Fibroblast of the conjunctiva (primary cell): ENCODE results near the gene GLRA2.
"Not testable (repeated sequence)": the region's sequence is repeated elsewhere in the genome, so short reads cannot be mapped to it uniquely, and the experiment has no call there.

ENCODE experiments used
- DNase-seq: peaks from one replicate; pipeline ENCODE4 v3.0.0-alpha.2; 2010; ENCODE audit warnings: low read depth

GLRA2 gene

DNA sequence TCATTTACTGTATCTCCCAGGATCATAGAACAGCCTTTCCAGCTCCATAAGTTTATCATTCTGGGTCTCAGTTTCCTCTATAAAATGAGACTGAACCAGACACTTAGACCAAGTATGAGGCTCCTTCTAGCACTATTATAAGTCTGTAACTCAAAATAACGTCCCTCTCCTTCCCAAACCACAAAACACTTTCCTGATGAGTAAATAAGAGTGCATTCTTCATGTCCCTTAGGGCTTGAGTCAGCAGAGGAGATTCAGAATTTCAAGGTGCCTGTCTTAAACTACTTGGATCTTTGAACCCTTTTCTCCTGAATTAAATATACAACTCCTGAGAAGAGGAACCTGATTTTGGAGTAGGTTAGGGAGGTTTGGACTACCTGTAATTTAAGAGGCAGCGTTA is 62.6 kb downstream of the GLRA2 start:
- DNase-seq: no peak

GRCh38 chrX:14594521-14594920 is 65.2 kb downstream of the GLRA2 start:
- DNase-seq: no peak

- DNase-seq: no peak
Measured at GRCh38 chrX:14598330-14598729, 69.0 kb downstream of the GLRA2 start.

DNA sequence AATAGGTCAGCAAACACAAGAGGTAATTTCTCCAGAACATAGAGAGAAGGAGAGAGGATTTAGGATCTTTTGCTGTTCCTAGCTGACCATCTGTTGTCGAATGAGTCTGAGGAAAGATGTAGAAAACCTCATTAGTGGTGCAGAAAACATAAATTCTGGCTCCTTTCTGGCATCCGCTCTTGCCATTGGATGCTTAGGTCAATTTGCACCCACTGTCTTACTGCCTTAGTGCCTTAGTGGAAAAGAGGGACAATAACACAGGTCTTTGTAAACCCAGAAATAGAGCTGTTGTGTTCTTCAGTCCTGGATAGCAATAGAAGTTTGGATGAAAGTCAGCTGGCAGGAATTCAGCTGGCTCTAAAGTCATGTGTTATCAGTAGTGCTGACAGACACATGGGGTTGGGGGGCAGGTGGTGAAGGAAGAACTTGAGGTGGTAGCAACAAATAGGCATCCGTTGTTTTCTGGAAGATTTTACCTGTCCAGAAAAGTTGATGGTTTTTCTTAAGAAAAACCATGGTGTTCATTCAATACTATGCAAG is 78.2 kb downstream of the GLRA2 start:
- DNase-seq: no peak

GRCh38 chrX:14612450-14612849 is 83.1 kb downstream of the GLRA2 start:
- DNase-seq: not testable (repeated sequence)

DNA sequence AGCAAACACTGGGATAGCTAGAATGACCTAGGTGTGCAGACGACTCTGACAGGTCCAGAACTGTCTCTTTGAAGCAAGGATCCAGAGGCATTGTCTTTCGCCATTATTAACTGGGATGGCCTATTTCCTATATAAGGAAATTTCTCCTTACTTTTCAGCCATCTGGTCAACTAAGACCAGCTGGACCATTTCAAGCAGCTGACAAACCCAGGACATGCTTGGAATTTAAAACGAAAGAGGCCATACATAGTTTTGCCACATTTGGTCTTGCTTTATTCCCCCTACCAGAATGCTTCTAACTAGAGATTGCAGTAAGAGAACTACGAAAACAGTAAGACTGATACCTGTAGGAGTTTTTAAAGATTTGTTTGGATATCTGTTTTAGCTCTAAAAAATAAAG is 87.0 kb downstream of the GLRA2 start:
- DNase-seq: no peak

- no peak for DNase-seq
Measured at GRCh38 chrX:14616836-14617235, 87.5 kb downstream of the GLRA2 start.

- no peak for DNase-seq
Measured at GRCh38 chrX:14618177-14618965, 89.0 kb downstream of the GLRA2 start.

DNA sequence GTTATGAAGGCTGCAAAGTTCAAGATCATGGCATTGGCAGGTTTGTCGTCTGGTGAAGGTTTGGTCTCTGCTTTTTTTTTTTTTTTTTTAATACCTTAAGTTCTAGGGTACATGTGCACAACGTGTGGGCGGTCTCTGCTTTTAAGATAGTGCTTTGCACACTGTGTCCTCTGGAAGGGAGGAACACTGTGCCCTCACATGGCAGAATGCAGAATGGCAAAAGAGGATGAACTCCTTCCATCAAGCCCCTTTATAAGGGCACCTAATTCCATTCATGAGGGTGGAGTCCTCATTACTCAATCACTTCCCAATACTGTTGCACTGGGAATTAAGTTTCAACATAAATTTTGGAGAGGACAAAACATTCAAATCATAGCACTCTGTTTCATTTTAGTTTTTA is 101.4 kb downstream of the GLRA2 start:
- no peak for DNase-seq

GRCh38 chrX:14641681-14642655 is 112.6 kb downstream of the GLRA2 start:
- no peak for DNase-seq

- DNase-seq: no peak
Measured at GRCh38 chrX:14660970-14661369, 131.6 kb downstream of the GLRA2 start.

DNA sequence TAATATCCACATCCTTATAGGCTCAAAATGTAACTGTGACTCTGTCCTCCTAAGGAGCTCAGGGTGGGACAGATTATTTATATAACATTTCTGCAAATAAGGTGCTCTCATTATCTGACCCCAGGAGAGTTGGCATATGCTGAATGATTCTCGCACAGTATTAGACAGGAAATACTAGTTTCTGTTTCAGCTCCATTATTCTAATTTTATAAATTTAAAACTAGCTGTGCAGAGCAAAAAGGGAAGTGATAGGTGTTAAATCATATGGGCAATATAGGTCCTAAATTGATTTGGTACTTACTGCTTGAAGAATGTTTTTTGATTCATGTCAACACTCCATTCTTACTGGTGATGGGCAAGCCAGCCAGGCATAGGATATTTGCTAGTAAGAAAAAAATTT is 141.5 kb downstream of the GLRA2 start:
- no peak for DNase-seq

GRCh38 chrX:14672611-14673172 is 143.4 kb downstream of the GLRA2 start:
- no peak for DNase-seq

DNA sequence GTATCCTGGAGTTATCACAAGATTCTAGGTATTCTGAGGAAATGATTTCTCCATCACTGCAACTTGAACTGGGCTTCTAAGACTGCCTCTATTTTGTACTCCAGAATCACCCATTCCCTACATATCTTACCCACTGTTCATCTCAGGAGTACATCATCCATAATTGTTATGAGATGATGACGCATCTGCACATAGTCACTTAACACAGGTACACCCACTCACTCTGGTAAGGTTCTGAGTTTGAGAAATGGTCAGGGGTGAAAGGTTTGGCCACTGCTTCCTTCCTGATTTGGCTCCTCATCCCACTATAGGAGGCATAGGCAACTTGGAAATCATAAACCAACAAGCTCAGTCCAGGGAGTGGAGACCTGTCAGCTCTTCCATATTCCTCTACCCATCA is 143.9 kb downstream of the GLRA2 start:
- no peak for DNase-seq

GRCh38 chrX:14673764-14674163 is 144.4 kb downstream of the GLRA2 start:
- DNase-seq: peak; percentile 74

DNA sequence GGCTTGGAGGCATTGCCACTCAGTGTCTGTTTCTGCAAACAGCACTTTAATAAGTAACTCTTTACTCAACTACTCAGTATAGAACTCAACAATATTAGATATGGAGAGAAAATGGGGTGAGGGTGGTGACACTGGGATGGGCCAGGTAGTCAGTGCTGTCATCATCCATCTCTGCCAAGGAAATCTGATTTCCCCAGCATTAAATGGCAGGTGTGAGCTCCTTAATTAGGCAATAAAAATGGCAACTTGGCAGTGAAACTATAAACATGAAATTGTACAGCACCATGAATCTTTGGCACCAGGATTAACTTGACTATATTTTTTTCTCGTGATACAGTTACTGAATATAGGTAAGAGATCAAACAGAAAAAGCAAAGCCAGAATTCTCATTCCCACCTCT is 146.2 kb downstream of the GLRA2 start:
- DNase-seq: no peak

DNA sequence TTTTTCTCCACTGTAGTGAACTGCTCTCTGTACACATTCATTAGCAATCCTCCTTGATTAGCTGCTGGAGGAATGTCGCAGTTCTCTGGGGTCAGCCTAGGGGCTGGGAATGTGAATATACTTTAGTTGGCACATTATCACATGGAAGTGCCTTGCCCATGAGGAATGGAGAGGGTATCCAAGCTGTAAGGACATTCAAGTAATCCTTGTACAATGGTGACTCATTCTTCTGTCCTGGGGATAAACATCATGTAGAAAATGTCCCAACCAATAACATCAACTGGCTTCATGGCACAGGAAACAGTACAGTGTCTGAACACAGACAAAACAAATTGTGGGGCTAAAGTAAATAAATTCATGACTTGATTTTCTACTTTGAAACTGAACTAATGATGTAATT is 147.1 kb downstream of the GLRA2 start:
- DNase-seq: no peak

GRCh38 chrX:14688331-14688730 is 159.0 kb downstream of the GLRA2 start:
- not testable (repeated sequence) for DNase-seq

GRCh38 chrX:14690553-14690952 is 161.2 kb downstream of the GLRA2 start:
- no peak for DNase-seq

DNA sequence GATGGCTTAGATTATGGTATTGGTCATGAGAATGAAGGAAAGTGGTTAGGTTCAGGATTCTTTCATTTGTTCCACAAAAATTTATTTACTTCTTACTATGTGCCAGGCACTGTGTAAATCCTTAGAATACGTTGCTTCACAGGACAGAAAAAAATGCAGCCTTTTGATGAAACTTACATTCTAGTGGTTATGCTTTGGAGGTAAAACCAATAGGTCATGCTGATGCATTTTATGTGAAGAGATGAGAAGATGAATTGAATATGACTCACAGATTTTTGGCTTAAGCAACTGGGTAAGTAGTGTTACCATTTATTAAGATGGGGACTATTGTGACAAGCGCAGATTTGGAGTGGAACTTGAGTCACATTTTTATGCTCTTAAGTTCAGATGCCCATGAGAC is 165.3 kb downstream of the GLRA2 start:
- DNase-seq: no peak

DNA sequence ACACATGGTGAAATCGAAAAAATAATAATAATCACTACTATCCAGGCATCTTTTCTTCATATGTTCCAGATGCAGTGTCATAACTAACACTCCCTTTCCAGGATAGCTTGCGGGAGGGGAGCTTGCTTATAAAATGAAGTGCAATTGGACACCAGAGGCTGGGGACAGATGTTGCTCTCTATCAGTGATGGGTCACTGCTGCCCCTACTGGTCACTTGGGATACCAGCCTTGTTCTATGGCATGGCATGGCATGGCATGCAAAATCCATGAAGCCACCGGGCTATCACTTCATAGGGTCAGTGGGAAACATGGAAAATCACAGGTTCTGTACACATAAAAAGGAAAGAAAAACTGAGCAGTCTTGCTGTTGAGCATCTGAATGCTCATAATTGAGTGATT is 168.1 kb downstream of the GLRA2 start:
- peak; percentile 3 for DNase-seq

DNA sequence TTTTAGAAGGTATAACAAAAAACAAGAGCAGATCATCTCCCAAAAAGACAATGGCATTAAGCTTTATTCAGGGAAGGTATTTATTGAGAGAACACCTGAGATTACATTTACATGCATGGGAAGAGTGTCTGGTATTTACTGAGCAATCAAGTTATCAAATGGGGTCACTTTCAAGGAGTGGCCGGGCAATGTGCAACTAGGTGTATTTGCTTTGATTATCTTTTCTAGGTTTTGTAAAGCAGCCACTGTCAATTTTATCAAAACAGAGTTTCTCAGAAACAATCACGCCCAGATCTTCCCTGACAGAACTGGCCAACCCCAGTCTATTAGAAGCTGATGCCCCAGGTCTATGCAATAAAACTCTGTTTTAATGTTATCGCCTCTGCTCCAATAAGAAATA is 169.5 kb downstream of the GLRA2 start:
- no peak for DNase-seq

DNA sequence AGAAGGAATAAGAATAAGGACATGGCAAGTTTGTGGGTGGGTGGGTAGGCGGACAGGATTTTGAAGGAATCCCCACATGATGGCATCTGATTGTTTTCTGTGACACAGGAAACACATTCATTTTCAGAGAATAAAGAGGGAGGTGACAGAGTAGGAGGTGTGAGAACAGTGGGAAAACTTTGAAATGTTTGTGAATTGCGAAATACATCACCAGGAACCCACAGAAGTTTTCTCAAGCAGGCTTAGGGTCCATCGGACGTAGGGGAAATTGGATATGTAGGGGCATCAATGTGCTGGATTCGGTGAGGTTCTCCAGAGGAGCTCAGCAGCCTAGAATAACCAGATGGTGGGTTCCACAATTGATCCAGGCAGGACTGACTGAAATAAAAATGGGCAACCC is 171.6 kb downstream of the GLRA2 start:
- DNase-seq: no peak
